Stimulated activated CD4-positive, alpha-beta T cell treated with anti-CD3 and anti-CD28 coated beads, Interleukin-12 subunit alpha, Interleukin-12 subunit beta, amount 100 ng/mL, for 4 hours (primary cell): ENCODE data around the gene ZNFX1.
A peak's percentile ranks its signal among the peaks of the same experiment; 100 is the strongest.

ENCODE experiments used
- DNase-seq: peaks from one replicate; pipeline ENCODE4 v3.0.0-alpha.2; 2020

Gene ZNFX1

GRCh38 chr20:49278818-49279676, 1.2 kb upstream of the ZNFX1 start:
- peak; percentile 36 for DNase-seq

- no peak for DNase-seq
Measured at GRCh38 chr20:49277786-49278035, 146 bp downstream of the ZNFX1 start.

- DNase-seq = peak; percentile 51
Measured at GRCh38 chr20:49276961-49277785, 684 bp downstream of the ZNFX1 start.

GRCh38 chr20:49276161-49276960, 1.5 kb downstream of the ZNFX1 start:
- DNase-seq = peak; percentile 42

GRCh38 chr20:49275636-49276035, 2.2 kb downstream of the ZNFX1 start:
- no peak for DNase-seq

GRCh38 chr20:49275216-49275615, 2.6 kb downstream of the ZNFX1 start:
- DNase-seq = no peak

- DNase-seq = no peak
Measured at GRCh38 chr20:49273696-49274277, 4.1 kb downstream of the ZNFX1 start.

- DNase-seq = no peak
Measured at GRCh38 chr20:49272654-49273053, 5.2 kb downstream of the ZNFX1 start.

- DNase-seq = no peak
Measured at GRCh38 chr20:49270736-49271135, 7.1 kb downstream of the ZNFX1 start.

- DNase-seq = no peak
Measured at GRCh38 chr20:49270177-49270576, 7.7 kb downstream of the ZNFX1 start.

- no peak for DNase-seq
Measured at GRCh38 chr20:49268600-49269365, 9.1 kb downstream of the ZNFX1 start.

GRCh38 chr20:49267327-49267726, 10.5 kb downstream of the ZNFX1 start:
- DNase-seq = no peak

- no peak for DNase-seq
Measured at GRCh38 chr20:49262444-49262843, 15.4 kb downstream of the ZNFX1 start.

GRCh38 chr20:49261173-49261572, 16.7 kb downstream of the ZNFX1 start:
- no peak for DNase-seq

- no peak for DNase-seq
Measured at GRCh38 chr20:49260218-49260617, 17.6 kb downstream of the ZNFX1 start.

- no peak for DNase-seq
Measured at GRCh38 chr20:49259799-49260198, 18.1 kb downstream of the ZNFX1 start.

- DNase-seq = no peak
Measured at GRCh38 chr20:49259284-49259683, 18.6 kb downstream of the ZNFX1 start.

- DNase-seq = no peak
Measured at GRCh38 chr20:49256261-49256660, 21.6 kb downstream of the ZNFX1 start.

- DNase-seq = no peak
Measured at GRCh38 chr20:49252556-49253350, 25.1 kb downstream of the ZNFX1 start.

GRCh38 chr20:49248879-49249665, 28.8 kb downstream of the ZNFX1 start:
- DNase-seq = no peak

GRCh38 chr20:49248301-49248700, 29.6 kb downstream of the ZNFX1 start:
- no peak for DNase-seq
